Measurements from ENCODE around the gene TMEM130. TPM values are rescaled to one million over a fixed set of nuclear protein-coding genes. Genes with fewer than 3 reads are reported as not detected.

Gene TMEM130
- total RNA-seq, 2 experiments from 2014 or later = not detected

- H3K27ac Mint-ChIP-seq = no peak overlapping the region
- H3K4me1 Mint-ChIP-seq = no peaks in the 10 kb centered on the region
- no peaks in the 10 kb centered on the region for H3K27me3 Mint-ChIP-seq
- H3K4me3 Mint-ChIP-seq = no peak overlapping the region
- H3K9me3 Mint-ChIP-seq = peaks cover under 1% of the 10 kb centered on the region
- no peaks in the 10 kb centered on the region for H3K36me3 Mint-ChIP-seq
- DNase-seq = no peak
These were observed 53.6 kb downstream of the TMEM130 start for GRCh38 chr7:98816241-98816640.

DNA sequence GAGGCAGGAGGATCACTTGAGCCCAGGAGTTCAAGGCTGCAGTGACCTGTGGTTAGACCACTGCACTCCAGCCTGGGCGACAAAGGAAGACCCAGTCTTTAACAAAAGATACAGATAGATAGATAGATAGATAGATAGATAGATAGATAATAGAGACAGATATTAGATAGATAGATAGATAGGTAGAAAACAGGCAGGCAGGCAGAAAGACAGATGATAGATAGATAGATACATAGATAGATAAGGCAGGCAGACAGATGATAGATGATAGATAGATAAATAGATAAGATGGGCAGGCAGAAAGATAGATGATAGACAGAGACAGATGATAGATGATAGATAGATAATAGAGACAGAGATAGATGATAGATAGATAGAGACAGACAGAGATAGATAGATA is 54.5 kb downstream of the TMEM130 start:
- H3K36me3 Mint-ChIP-seq = no peaks in the 10 kb centered on the region
- H3K9me3 Mint-ChIP-seq = peaks cover 4% of the 10 kb centered on the region
- no peak overlapping the region for H3K4me3 Mint-ChIP-seq
- no peaks in the 10 kb centered on the region for H3K4me1 Mint-ChIP-seq
- no peak overlapping the region for H3K27ac Mint-ChIP-seq
- no peaks in the 10 kb centered on the region for H3K27me3 Mint-ChIP-seq
- no peak for DNase-seq

- no peak for DNase-seq
- Mint-ChIP-seq H3K36me3 (no peaks in the 10 kb centered on the region), H3K27ac (no peak overlapping the region), H3K27me3 (peaks cover 4% of the 10 kb centered on the region), H3K4me1 (no peaks in the 10 kb centered on the region), H3K9me3 (peaks cover 7% of the 10 kb centered on the region), H3K4me3 (no peak overlapping the region)
These were observed 58.5 kb downstream of the TMEM130 start for GRCh38 chr7:98811299-98811698.

DNA sequence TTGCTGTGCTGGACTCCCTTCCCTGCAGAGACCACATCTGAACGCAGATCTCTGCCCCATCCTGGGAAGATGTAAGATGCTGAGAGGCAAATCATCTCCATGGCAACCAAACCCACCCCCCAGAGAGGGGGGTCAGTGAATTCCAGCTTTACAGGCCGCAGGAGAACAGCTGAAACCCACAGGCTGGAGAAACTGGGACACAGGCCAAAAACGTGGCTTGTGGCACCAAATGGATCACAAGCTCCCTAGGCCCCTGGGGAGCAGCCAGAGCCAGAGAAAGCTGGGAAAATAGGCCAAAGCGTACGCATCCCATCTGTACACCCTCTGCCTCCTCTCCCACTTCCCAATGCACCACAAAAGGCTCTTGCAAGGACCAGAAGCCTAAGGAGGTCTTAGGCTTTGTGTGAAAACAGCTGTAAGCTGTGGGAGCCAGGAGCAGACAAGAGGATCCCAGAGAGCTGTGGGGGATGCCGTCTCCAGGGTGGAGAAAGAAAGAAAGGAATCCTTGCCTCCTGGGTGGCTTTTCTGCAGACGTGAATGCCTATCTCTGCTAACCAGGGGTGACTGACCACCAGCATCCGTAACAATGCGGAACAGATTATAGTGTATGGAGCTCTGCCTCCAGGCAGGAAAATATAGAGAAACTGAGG is 59.5 kb downstream of the TMEM130 start:
- H3K27ac Mint-ChIP-seq = no peak overlapping the region
- peaks cover 7% of the 10 kb centered on the region for H3K27me3 Mint-ChIP-seq
- no peaks in the 10 kb centered on the region for H3K36me3 Mint-ChIP-seq
- no peak for DNase-seq
- H3K4me3 Mint-ChIP-seq = peak overlapping the region; percentile 12
- H3K9me3 Mint-ChIP-seq = peaks cover 7% of the 10 kb centered on the region
- H3K4me1 Mint-ChIP-seq = no peaks in the 10 kb centered on the region

DNA sequence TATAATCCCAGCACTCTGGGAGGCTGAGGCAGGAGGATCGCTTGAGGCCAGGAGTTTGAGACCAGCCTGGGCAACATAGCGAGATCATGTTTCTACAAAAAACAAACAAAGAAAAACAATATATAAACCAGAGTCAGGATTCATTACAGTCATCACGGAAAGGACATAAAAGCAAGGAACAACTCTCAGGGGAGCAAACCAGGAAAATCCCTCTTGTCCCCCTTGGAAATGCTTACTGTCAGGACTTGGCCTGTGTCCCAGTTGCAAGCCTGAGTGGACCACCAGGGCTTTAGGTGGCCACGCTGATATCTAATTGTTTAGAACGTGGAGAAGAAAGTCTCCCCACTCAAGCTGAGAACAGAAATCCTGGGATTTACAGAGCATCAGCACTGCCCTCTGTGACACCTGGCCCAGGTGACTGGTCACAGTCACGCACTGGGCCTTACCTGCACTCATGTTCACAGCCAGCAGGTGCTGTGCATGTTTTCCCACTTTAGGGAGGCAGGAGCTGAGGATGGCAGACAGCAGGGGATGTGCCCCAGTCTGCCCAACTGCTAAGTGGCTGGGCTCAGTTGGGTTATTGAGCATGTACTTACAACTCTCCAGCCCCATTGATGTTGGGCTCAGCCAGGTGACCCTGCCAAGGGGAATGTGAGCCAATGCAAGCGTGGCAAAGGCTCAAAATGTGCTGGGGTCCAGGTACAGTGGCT is 60.9 kb downstream of the TMEM130 start:
- no peaks in the 10 kb centered on the region for H3K36me3 Mint-ChIP-seq
- no peak overlapping the region for H3K4me3 Mint-ChIP-seq
- peaks cover 7% of the 10 kb centered on the region for H3K9me3 Mint-ChIP-seq
- H3K4me1 Mint-ChIP-seq = no peaks in the 10 kb centered on the region
- peaks cover 11% of the 10 kb centered on the region for H3K27me3 Mint-ChIP-seq
- no peak overlapping the region for H3K27ac Mint-ChIP-seq
- no peak for DNase-seq

DNA sequence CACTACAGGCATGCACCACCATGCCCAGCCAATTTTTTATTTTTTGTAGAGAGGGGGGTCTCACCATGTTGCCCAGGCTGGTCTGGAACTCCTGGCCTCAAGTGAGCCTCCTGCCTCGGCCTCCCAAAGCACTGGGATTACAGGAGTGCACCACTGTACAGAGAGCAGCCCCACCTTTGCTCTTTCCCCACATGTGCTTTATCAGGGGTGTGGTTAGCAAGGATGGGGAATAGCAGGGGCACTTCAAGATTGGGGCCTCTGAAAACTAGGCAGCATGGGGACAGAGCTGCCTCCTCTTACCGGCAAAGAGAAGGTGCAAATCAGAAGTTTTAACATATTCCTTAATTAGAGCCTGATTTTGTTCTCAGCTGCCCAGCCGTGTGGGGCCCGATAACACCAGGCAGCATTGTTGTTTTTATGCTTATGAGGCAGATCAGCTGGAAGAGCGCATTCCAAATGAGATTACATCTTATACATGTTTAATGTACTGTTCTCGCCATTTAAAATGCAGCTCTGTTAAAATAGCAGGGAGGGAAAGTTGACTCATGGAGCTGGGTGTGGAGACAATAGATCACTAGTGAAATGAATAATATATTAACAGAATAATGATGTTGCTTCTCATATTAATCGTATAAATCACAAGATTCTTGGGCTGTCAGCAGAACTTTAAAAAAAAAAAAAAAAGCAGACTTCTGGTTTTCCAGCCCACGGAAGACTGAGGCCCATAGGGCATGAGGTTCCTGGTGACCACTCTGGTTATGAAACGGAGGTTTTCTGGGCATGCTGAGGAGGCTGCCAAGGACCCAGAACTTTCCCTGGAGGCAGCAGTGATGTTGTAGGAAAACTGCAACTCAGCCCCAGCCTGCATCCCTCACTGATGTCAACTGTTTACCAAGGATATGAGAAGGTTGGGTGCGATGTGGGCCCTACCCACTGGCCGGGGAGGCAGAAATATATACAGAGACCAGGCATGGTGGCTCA is 62.5 kb downstream of the TMEM130 start:
- Mint-ChIP-seq H3K27ac (no peak overlapping the region), H3K9me3 (peaks cover 7% of the 10 kb centered on the region), H3K36me3 (no peaks in the 10 kb centered on the region), H3K4me1 (no peaks in the 10 kb centered on the region), H3K4me3 (no peak overlapping the region), H3K27me3 (peaks cover 27% of the 10 kb centered on the region)
- no peak for DNase-seq

GRCh38 chr7:98805956-98806838 is 63.6 kb downstream of the TMEM130 start:
- DNase-seq = no peak
- Mint-ChIP-seq H3K4me1 (no peaks in the 10 kb centered on the region), H3K27me3 (peaks cover 27% of the 10 kb centered on the region), H3K9me3 (peaks cover 8% of the 10 kb centered on the region), H3K4me3 (no peak overlapping the region), H3K27ac (no peak overlapping the region), H3K36me3 (no peaks in the 10 kb centered on the region)

DNA sequence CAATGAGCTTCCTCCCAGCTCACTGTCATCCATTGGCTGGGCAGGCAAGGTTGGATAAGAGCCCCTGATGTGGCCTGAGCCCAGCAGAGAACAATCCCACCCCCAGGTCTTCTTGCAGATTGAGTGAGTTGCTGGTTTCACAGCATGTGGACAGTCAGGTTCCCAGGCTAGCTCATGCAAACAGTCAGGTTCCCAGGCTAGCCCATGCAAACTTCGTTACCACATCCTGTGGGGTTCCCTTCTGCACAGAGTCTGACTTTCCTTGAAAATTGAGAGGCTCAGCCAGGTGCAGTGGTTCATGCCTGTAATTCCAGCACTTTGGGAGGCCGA is 67.1 kb downstream of the TMEM130 start:
- no peak overlapping the region for H3K4me3 Mint-ChIP-seq
- H3K9me3 Mint-ChIP-seq = peaks cover 15% of the 10 kb centered on the region
- DNase-seq = no peak
- H3K27me3 Mint-ChIP-seq = peaks cover 27% of the 10 kb centered on the region
- no peaks in the 10 kb centered on the region for H3K4me1 Mint-ChIP-seq
- no peak overlapping the region for H3K27ac Mint-ChIP-seq
- no peaks in the 10 kb centered on the region for H3K36me3 Mint-ChIP-seq

- Mint-ChIP-seq H3K27ac (no peak overlapping the region), H3K27me3 (peaks cover 27% of the 10 kb centered on the region), H3K9me3 (peaks cover 15% of the 10 kb centered on the region)
These were observed 67.6 kb downstream of the TMEM130 start for GRCh38 chr7:98802088-98802780.

GRCh38 chr7:98800996-98801395 is 68.8 kb downstream of the TMEM130 start:
- peaks cover 12% of the 10 kb centered on the region for H3K9me3 Mint-ChIP-seq
- no peaks in the 10 kb centered on the region for H3K36me3 Mint-ChIP-seq
- H3K4me3 Mint-ChIP-seq = no peak overlapping the region
- no peaks in the 10 kb centered on the region for H3K4me1 Mint-ChIP-seq
- no peak overlapping the region for H3K27ac Mint-ChIP-seq
- peaks cover 20% of the 10 kb centered on the region for H3K27me3 Mint-ChIP-seq
- no peak for DNase-seq

More at GRCh38 chr7:98802088-98802780, 67.6 kb downstream of the TMEM130 start:
- DNase-seq = peak; percentile 44
- Mint-ChIP-seq H3K4me3 (no peak overlapping the region), H3K36me3 (no peaks in the 10 kb centered on the region), H3K4me1 (no peaks in the 10 kb centered on the region)

GRCh38 chr7:98797150-98797549 is 72.7 kb downstream of the TMEM130 start:
- Mint-ChIP-seq H3K36me3 (no peaks in the 10 kb centered on the region), H3K27ac (no peak overlapping the region), H3K9me3 (peaks cover 14% of the 10 kb centered on the region)

More at GRCh38 chr7:98797150-98797549, 72.7 kb downstream of the TMEM130 start:
- no peaks in the 10 kb centered on the region for H3K4me1 Mint-ChIP-seq
- H3K4me3 Mint-ChIP-seq = no peak overlapping the region
- no peak for DNase-seq
- H3K27me3 Mint-ChIP-seq = peaks cover 4% of the 10 kb centered on the region

Measured in activated naive CD8-positive, alpha-beta T cell treated with anti-CD3 and anti-CD28 coated beads for 36 hours (primary cell).